NOMO-1 treated with dmso at 0.1 percent for 144 hours (cell line): Measurements from ENCODE around the gene SLC27A3.

Source experiments
- DNase-seq: peaks from one replicate; lab custom pipeline; 2025; ENCODE audit not compliant: unreplicated experiment; lab: John Stamatoyannopoulos, UW

Gene SLC27A3, protein sequence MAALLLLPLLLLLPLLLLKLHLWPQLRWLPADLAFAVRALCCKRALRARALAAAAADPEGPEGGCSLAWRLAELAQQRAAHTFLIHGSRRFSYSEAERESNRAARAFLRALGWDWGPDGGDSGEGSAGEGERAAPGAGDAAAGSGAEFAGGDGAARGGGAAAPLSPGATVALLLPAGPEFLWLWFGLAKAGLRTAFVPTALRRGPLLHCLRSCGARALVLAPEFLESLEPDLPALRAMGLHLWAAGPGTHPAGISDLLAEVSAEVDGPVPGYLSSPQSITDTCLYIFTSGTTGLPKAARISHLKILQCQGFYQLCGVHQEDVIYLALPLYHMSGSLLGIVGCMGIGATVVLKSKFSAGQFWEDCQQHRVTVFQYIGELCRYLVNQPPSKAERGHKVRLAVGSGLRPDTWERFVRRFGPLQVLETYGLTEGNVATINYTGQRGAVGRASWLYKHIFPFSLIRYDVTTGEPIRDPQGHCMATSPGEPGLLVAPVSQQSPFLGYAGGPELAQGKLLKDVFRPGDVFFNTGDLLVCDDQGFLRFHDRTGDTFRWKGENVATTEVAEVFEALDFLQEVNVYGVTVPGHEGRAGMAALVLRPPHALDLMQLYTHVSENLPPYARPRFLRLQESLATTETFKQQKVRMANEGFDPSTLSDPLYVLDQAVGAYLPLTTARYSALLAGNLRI

DNA sequence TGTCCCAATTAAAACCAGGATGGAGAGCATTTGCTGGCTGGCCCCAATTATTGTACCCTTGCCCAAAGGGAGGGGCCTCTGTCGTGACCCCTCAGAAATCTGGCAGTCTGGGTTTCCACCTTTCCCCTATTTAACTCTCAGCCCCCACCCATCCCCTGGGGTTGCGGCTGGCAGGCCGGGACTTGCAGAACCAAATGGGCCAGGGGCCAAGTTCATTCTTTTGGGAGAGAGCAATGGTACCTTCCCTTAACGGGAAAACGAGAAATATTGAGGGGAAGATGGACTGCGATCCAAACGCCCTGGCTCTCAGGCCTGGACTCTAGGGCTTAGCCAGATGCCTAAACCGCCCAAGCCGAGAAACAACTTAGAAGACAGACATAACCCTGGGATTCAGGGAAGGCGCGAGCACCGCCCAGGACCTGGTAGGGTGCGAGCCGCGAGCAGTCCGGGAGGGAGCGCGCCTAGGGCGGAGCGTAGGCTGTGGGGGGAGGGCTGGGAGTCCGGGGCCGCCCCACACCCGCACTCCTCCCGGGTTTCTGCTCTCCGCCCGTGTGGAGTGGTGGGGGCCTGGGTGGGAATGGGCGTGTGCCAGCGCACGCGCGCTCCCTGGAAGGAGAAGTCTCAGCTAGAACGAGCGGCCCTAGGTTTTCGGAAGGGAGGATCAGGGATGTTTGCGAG lies at the start of gene SLC27A3:
Gene SLC27A3, plus strand, starts transcription at position 628 of the 678 bp plus-strand sequence. CDS start 91 bp downstream, outside the sequence.
- DNase-seq, result no peak

DNA sequence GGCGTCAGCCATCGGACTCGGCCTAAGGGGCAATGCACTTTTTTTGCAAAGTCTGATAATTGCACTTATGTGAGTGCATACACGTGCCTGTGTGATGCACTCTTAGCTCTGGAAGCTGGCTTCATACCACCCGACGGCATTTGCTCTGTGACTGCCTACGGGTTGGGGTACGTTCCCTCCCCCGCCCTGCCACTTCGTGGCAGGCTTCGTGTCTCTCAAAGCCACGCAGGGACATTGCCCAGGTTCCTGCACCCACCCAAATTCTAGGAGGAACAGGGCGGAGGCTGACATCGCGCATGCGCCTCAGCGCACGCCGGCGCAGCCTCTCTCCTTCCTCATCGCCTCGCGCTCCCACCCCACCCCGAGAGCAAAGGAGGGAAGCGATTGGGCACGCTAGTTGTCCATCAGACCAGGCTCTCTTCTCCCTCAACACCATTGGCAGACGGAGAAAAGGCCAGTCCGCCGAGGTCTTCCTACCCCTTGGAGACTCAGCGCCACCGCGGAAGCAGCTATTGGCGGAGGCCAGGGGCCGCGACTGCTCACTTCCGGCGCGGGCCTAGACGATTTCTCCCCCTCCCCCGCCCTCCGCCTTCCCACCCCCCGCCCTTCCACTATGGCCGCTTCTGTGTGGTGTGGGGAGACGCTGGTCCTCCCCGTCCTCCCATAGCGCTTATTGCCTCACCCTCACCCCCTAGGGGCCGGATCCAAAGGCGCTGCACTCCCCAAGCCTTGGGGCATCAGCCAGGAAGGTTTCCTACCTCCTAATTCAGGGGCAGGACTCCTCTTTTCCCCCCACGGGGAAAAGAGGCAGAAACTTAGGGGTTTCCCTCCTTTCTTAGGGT lies 47.5 kb upstream of the SLC27A3 start, which contains the start of gene INTS3:
Gene INTS3, plus strand, starts transcription at position 588 of the 842 bp plus-strand sequence. CDS start 585 bp downstream, outside the sequence.
- peak; percentile 99 for DNase-seq

DNA sequence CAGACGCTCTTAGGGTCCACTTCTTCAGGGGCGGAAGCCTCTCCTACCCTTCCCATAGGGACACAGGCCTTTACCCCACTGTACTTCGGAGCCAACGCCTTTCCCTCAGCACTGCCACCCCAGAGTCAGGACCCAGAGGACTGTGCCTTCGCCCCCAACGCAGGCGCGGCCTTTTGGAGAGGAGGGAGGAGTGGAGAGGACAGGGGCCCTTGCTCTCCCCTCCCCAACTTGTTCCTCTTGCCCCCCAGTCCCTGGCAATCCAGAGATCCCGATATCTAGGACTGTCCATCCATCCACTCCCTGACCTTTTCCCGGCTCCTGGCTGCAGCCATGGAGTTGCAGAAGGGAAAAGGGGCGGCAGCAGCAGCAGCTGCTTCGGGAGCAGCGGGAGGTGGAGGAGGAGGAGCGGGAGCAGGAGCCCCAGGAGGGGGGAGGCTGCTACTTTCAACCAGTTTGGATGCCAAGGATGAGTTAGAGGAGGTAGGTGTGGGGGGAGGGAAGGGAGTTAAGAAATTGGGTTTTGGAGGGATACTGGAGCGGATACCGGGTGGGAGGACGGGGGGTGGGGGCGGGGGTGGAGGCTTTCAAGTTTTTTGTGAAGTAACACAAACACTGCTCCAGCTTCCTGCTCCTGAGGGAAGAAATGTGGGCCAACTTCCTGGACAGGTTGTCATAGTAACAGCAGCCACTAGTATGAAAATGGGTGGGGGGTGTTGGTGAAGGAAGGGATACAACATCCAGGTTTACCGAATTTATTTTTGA lies 46.7 kb upstream of the SLC27A3 start:
- no peak for DNase-seq

DNA sequence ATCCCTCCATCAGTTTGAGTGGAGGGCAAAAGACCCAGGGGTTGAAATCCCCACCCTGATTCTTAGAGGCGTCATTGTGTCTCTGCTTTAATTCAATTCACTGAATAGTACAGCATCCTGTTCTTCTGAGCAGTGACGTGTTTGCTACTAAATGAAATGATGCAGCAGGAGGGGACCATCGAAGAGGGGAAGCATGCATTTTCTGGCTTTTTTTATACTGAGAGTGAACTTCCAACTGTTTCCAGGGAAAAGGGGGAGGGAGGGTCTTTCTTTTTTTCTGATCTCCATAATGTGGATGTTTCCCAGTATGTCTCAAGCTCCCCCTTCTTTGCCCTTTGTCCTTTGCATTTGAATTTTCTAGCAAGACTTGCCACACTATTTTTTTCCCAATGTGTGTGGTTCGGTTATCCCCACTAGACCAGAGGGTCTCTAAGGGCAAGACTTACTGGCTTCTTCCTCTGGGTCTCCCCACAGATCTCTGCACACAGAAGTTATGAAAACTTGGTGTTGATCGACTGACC lies 44.7 kb upstream of the SLC27A3 start:
- no peak for DNase-seq

DNA sequence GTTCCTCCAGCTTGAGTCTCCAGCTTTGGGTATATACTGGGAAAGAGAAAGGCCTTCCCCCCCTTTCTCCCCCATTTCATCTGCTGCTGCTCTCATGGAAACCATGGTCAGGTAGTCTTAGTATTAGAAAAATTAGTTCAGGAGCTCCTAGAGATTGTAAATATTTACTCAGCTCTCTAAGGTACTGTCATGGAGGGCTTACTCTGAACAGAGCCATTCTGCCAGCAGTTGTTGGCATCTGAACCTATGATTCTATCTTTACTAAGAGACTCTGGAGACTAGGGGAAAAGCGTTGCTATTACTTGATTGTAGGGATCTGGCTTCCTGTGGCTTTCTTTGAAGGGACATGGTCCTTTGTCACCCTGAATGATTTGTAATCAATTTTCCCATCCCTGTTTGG lies 41.2 kb upstream of the SLC27A3 start:
- DNase-seq, result no peak

DNA sequence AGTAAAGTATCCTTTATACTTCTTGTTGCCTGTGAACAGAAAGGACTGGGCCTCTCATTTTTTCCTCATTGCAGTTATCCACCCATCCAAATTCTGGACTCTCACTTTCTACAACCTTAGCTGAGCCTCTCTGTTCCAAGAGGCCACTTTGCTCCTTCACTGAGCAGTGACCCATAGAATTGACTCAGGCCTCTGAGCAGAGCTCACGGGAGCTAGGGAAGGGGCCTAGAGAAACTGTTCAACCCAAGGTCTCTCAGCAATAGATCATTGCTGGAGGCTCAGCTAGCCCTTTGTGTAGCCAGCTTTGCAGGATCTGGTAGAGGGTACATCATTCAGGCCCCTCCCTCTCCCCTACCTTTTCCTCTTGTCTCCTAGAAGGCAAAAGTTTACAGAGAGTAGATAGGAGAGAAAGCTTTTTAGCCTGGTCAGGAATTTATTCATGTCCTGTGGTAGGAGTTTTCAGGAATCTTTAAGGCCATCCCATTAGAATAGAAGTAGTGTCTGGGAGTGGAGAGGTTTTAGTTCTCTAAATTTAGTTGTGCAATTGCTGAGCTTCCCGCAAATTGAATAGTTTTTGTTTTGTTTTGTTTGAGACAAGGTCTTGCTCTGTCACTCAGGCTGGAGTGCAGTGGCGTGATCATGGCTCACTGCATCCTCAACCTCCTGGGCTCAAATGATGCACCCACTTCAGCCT lies 40.7 kb upstream of the SLC27A3 start:
- DNase-seq, result peak; percentile 51

DNA sequence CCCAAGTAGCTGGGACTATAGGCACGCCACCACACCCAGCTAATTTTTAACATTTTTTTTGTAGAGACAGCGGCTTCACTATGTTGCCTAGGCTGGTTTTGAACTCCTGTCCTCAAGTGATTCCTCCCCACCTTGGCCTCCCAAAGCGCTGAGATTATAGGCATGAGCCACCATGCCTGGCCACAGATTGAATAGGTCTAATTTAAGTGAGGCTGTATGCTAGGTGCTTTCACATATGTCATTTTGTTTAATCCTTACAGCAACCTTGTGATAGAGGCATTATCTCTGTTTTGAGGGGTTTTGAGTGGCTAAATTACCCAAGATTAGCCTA lies 40.2 kb upstream of the SLC27A3 start:
- no peak for DNase-seq

DNA sequence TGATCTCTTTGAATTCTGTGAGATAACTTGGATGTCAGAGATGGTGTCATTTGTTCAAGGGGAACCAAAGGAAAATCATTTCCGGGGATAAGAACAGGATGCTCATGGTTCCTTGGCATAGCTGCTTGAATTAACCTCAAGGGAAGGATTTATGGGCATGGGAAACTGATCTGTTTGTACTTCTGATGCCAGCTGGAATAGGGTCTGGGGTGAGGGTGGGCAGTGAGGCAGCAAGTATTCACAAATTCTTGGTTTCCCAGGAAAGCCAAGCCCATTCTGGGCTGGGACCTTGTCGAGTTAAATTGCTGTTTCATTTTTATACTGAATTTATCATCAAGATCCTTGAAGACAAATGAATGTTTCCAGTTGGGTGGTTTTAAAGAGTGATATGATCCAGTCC lies 33.2 kb upstream of the SLC27A3 start:
- no peak for DNase-seq

DNA sequence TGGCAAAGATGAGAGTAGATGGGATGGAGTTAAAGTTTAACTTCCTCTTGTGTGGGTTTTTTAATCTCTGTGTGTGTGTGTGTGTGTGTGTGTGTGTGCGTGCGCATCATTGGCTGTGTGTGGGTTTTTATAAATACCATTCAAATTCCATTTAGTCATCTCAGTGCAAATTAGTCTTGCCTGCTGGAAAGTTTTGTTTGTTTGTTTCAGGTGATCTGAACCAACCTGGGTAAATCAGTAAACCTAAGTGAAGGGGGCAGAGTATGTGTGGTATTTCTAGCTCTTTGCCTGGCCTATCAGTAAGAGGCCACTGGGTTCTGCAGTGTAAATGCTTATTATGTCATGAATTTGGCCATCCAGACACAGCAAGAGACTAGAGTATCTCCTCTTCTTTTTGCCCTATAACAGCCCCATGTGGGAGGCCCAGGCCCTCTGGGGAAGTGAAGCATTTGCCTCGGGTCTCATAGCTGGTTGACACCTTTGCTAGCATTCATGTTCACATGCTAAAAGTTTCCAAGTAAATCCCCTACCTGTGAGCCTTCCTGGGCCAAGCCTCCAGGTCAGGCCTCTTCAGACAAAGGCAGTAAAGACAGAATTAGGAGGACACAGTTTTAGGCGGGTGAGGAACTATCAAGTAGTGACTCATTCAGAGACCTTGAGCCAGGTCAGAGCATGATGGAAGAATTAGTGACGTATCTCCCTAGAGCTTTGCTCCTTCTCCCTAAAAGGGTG lies 32.6 kb upstream of the SLC27A3 start:
- DNase-seq, result peak; percentile 11

DNA sequence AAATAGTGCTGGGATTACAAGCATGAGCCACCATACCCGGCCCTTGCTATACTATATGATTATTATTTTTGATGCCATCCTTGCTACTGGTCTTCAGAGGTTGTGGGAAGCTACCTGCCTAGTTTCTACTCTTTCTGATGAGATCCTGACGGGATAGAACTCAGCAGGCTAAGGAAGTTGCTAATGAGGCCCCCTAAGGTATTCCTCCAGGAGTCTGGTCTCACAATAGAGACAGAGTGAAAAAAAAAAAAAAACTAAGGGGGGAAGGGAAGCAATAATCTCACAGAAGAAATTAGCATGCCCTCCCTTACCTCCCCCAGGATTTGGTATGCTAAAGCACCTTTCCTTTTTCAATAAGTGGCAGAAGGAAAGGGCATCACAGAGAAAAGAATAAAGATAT lies 29.8 kb upstream of the SLC27A3 start:
- DNase-seq, result no peak

DNA sequence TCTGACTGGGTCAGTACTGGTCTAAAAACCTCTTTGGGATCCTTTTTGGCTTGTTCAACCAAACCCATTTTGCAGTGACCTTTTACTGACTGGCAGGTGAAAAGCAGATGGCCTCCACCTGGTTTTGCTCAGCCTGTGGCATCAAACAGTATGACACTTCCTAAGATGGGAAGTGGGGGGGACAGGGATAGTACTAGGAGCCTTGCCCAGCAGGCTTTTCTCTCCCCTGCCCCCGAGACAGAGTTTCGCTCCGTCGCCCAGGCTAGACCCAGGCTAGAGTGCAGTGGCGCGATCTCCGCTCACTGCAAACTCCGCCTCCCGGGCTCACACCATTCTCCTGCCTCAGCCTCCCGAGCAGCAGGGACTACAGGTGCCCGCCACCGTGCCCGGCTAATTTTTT lies 29.0 kb upstream of the SLC27A3 start:
- DNase-seq, result no peak

DNA sequence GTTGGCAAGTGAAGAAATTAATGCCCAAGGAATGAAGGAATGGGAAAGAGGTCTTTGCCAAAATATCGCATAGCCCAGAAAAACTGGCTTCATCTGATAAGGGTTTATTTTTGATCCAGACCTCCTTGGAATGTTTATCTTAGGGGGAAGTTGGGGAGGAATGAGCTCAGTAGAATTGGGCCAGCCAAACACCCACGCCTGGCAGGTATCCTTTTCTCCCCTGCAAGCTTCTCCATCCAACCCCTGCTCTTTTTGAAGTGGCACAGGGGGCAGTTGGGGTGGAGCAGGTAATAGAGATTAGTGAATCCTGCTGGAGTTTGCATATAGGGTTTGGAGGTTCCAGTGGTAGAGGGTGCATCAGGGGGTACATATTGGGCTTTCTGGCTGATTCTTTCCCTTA lies 26.3 kb upstream of the SLC27A3 start:
- no peak for DNase-seq

DNA sequence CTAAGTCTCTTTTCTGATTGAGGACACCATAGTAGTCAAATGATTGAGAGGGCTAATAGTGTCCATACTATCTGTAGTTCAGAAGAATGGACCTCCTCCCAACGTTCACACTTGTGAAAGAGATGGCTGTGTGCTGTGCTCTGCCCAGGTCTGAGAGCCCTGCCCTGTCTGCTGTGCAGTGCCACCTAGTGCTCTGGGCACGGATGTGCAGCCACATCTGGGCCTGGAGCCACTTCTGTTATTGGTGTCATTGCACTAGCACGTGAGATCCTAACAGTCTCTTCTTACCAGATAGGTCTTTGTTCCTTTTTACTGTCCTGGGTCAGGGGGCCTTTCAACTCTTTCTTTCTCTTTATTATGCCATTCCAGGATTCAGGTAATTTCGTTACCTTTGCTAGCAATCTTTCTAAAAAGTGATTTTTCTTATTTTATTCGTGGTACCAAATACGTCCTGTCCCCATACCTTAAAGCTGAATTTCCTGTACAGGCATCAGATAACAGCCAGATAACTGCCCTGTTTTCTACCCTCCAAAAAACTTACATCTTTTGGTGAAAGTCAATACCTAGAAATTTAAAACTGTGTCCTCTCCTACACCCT lies 25.7 kb upstream of the SLC27A3 start:
- DNase-seq, result peak; percentile 63

DNA sequence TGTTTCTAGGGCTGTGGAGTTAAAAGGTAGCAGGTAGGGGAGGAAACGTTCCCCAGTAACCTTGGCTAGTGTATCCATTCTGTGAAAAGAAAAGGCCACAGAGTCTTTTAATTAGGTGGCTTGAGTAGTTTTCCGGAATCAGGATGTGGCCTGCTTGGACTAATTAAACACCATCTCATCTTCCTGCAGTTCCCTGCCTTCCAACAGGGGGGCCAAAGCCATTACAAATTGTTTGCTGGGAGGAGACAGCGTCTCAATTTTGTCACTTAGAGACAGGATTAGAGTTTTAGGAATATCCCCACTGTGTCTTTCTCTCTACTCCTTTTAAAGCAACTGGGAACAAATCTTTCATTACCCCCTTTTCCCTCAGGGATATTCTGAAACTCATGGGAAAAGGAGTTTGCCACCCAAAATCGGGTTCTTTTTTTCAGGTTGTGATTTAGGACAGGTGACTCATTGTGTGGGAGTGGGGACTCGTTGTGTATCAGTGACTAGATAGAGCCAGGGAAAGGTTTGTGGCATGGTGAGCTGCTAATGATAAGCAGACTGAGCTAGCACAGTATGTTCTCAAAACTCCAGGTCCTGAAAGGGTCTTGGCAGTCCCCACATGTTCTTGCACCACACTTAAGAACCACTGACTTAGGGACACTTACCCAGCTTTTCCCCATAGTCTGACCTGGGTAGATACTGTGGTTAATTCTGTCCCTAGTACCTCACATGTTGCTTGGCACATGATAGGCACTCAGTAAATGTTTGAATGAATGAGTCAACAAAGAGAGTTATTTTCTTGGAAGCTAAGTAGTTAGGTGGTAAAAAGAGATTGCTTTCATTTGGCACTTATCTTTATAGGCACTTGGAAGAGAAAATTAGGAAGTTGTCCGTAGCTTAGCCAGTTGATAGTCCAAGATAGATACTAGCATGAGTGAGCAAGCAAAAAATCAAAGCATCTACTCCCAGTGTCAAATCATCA lies 24.9 kb upstream of the SLC27A3 start:
- DNase-seq, result no peak

DNA sequence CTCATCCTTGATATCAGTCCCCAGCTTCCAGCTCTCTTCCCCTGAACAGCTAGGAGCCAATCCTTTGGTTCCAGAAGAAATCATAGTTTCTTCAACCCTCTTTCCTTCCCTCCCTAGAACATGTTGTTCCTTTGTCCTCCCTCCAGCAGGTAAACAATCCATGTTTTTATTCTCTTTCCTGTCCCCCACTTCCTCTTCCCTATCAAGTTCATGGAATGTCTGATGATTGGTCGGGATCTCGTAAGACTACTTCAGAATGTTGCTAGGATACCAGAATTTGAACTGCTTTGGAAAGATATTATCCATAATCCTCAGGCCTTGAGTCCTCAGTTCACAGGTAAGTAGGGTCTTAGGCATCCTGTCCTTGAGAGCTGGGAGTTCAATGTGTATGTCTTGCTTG lies 23.1 kb upstream of the SLC27A3 start:
- DNase-seq, result no peak

DNA sequence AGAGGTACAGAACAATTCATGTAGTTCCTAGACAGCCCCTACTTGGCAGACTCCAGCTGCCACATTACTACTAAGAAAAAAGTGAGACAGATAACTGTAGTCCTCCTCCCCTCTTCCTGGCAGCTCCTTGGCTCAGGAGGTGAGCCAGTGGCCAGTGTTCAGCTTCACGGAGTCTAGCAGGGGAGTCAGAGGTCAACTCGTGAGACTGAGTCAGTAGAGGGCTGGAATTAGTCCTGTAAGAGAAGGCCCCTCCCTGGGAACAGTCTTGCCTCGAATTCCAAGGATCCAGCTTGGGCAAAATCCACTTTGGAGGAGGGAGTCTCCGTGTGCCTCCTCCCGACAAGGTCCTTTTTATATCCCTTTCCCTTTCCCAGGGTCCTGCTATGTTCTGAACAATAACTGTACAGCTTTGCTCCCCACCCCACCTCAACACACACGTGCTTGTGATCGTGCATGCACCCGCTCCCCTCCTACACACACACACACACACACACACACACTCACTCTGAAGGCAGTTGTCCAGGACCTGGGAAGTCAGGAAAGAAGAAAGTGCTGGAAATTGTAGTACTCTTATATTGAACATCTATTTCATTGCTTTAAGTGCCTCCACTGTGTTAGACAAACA lies 22.5 kb upstream of the SLC27A3 start:
- DNase-seq, result no peak

DNA sequence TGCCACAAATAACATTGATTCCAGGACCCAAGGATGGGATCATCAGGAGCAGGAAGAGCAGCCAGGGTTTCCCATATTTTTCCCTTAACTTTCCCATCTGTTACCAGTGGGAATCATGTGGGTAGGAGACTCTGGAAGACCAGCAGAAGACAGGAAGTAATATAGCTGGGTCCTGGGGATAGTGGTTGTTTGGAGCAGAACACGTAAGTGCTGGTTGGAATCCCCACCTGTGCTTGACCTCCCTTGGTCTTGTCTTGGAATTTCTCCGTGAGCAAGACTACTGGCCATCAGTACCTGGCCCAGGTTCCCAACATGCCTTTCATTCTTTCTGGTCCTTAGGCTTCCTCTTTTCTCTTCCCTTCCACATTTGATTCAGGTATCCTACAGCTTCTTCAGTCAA lies 20.9 kb upstream of the SLC27A3 start:
- DNase-seq, result no peak
